Endometrial microvascular endothelial cells (primary cell): Measurements from ENCODE around the gene PDE7B. TPM values are rescaled to one million over a fixed set of nuclear protein-coding genes. Genes with fewer than 3 reads are reported as not detected.
"Not testable (repeated sequence)": the region's sequence is repeated elsewhere in the genome, so short reads cannot be mapped to it uniquely, and the experiment has no call there.

Experiments
- in situ Hi-C: cut with HindIII; loops from 2 replicates; pipeline ENCODE4 v1.10.0; 2017; ENCODE audit warnings: low sequenced_read_pairs, low pct_unique_long_range_greater_than_20kb; ENCODE audit errors: inconsistent ontology term
- total RNA-seq: library from RNA; depleted of rRNA; stranded (reverse); fragments of >200 nt; gene quantifications from one replicate; pipeline ENCODE4 v1.2.3, GENCODE V29; 2015; ENCODE audit errors: inconsistent ontology term

The PDE7B gene
- total RNA-seq, 1 donor from 2014 or later, result 17.9 TPM

- in situ Hi-C loops, result not testable (repeated sequence)
Measured at GRCh38 chr6:136224974-136225373, 373.5 kb downstream of the PDE7B start.

GRCh38 chr6:136225496-136225895 lies 374.0 kb downstream of the PDE7B start:
- in situ Hi-C loops, result no loop called here

DNA sequence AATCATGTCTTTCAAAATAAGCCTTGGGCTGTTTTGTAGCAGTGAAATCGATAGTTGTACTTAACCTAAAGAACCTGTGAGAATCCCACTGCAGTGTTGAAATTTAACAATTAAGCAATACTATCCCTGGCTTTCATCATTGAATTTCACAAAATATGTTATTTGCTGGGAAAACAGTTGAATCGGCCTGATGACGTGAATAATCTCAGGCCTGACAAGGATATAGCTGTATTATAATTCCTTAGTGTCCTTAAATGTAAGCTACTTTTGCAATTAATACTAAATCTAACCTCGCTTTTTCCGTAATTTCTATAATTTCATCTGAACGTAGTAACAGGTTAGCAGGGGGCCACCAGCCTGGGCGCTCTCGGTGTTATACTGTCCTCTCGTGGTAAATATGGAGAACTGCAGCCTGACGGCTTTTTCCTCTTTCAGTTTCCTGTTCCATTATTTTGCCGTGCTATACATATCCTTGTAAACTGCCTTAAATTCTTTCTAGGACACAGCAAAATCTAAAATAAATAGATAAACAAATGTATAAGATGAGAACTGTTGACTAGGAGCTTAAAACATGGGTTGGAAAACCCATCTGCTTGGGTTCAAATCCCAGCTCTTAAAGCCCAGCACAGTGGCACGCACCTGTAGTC lies 374.6 kb downstream of the PDE7B start:
- in situ Hi-C loops, result no loop called here

- in situ Hi-C loops, result no loop called here
Measured at GRCh38 chr6:136226674-136227377, 375.3 kb downstream of the PDE7B start.

GRCh38 chr6:136228814-136229213 lies 377.3 kb downstream of the PDE7B start:
- in situ Hi-C loops, result no loop called here

GRCh38 chr6:136230219-136230853 lies 378.8 kb downstream of the PDE7B start:
- in situ Hi-C loops, result no loop called here

- in situ Hi-C loops, result no loop called here
Measured at GRCh38 chr6:136232701-136233100, 381.2 kb downstream of the PDE7B start.

- in situ Hi-C loops, result no loop called here
Measured at GRCh38 chr6:136235233-136235564, 383.7 kb downstream of the PDE7B start.

GRCh38 chr6:136236466-136237293 lies 385.2 kb downstream of the PDE7B start:
- in situ Hi-C loops, result no loop called here

- in situ Hi-C loops, result no loop called here
Measured at GRCh38 chr6:136244061-136244616, 392.6 kb downstream of the PDE7B start.
